Stimulated activated naive B cell treated with anti-CD40 and anti-IgM and Interleukin-4, amounts not matched to agents 10 μg/mL and 1 μg/mL and 100 μg/mL, for 72 hours (primary cell): ENCODE results near the gene CLCN6.

Source experiments
- ATAC-seq, 2 donors: fragments of 150-1000 bp; cut with Tn5 transposase; replicated peaks; 2 replicates each; pipeline ENCODE4 v1.10.0; 2021; ENCODE audit warnings: moderate library complexity in 1 of 2
- DNase-seq: peaks from one replicate; pipeline ENCODE4 v3.0.0; 2021
- H3K27ac Mint-ChIP-seq: one replicate; pipeline ENCODE4 v1.8.0; 2022; ENCODE audit warnings: mild to moderate bottlenecking, mixed read lengths
- H3K27me3 Mint-ChIP-seq, 2 donors: one replicate each; pipeline ENCODE4 v1.8.0; 2022; ENCODE audit warnings: mixed read lengths in 2 of 2
- H3K36me3 Mint-ChIP-seq, 2 donors: one replicate each; pipeline ENCODE4 v1.8.0; 2022; ENCODE audit warnings: mixed read lengths in 2 of 2, mild to moderate bottlenecking in 1 of 2
- H3K4me1 Mint-ChIP-seq, 2 donors: one replicate each; pipeline ENCODE4 v1.8.0; 2022; ENCODE audit warnings: mixed read lengths in 2 of 2, mild to moderate bottlenecking in 1 of 2
- H3K4me3 Mint-ChIP-seq, 2 donors: one replicate each; pipeline ENCODE4 v1.8.0; 2022; ENCODE audit warnings: mild to moderate bottlenecking in 2 of 2, mixed read lengths in 2 of 2, moderate library complexity in 1 of 2
- H3K9me3 Mint-ChIP-seq, 2 donors: one replicate each; pipeline ENCODE4 v1.8.0; 2022; ENCODE audit warnings: mixed read lengths in 2 of 2, mild to moderate bottlenecking in 1 of 2

CLCN6 gene

DNA sequence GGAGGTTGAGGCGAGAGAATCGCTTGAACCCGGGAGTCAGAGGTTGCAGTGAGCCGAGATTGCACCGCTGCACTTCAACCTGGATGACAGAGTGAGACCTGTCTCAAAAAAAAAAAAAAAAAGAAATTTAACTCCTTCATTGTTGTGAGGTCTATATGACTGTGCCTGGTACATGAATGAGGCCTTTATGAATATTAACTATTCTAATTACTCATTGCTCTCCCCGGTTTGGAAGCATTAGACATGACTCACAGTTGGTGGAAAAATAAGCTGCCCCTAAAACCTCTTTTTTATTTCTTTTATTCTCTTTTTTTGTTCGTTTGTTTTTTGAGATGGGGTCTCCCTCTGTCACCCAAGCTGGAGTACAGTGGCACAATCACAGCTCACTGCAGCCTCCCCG lies 49.4 kb downstream of the CLCN6 start:
- Mint-ChIP-seq H3K9me3 (no peaks in the 10 kb centered on the region), H3K27ac (no peak overlapping the region), H3K36me3 (peaks cover 2 to 7% of the 10 kb centered on the region in 2 donors), H3K4me3 (no peak overlapping the region), H3K4me1 (peaks cover 5 to 13% of the 10 kb centered on the region in 2 donors), H3K27me3 (peaks cover 27 to 35% of the 10 kb centered on the region in 2 donors)
- no peak for DNase-seq
- peak in 1 of 2 donors; percentile 46 for ATAC-seq

DNA sequence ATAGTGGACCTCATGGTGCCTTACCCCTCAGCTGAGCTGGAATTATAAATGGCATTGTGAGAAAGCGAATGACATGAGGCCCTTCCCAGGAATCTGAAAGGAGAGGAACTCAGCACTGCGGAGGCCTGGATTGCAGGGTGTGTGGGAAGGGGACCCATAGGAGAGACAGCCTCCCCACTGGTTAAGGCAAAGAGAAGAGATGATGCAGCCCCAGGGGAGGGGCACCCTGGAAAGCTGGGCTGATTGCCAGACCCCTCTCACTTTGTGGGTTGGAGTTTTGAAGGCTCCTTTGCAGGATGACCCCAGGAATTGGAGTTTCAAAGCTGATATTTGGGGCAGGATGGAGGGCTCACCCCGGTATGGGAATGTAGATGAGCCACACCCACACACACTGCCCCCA lies 50.7 kb downstream of the CLCN6 start:
- Mint-ChIP-seq H3K4me3 (no peak overlapping the region), H3K27me3 (peaks cover 37 to 46% of the 10 kb centered on the region in 2 donors)

DNA sequence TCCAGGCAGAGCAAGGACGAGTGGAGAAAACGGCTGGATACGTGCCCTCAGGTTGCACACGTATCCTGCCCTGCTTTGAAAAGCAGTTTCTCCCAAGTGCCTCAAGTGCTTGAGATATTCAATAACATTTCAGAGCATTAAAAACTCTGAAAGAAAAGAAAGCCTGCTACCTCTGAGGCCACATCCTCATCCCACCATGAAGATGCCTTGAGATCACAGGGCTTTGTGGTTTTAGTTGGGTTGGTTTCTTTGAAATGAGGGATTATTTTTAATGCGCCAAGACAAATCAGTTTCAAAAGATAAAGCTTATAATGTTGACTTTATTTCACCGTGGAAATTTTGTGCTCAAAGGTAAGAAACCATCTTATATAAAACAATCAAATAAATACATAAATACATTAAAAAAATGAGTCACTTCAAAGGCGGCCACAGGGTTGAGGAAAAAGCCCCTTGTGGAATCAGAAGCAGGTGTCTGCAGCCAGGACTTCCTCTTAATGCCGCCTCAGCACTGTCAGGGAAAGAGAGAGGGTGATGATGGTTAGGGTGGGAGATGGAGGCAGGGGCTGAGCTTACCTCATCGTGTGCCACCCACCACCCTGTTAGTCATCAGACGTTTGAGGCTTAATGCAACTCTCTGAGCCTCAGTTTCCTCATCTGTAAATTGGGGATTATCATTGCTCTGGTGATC lies 51.3 kb downstream of the CLCN6 start:
- Mint-ChIP-seq H3K27ac (no peak overlapping the region), H3K4me3 (no peak overlapping the region), H3K9me3 (no peaks in the 10 kb centered on the region), H3K36me3 (no peaks in the 10 kb centered on the region), H3K27me3 (peaks cover 41 to 52% of the 10 kb centered on the region in 2 donors), H3K4me1 (peaks cover 0 to 6% of the 10 kb centered on the region in 2 donors)
- DNase-seq (no peak), ATAC-seq (peak; percentile 53 to 67)

More for the DNA sequence above, 50.7 kb downstream of the CLCN6 start:
- ATAC-seq (no peak), DNase-seq (no peak)
- H3K4me1 Mint-ChIP-seq = peaks cover 0 to 7% of the 10 kb centered on the region in 2 donors
- no peak overlapping the region for H3K27ac Mint-ChIP-seq
- H3K9me3 Mint-ChIP-seq = no peaks in the 10 kb centered on the region
- peaks cover 0 to under 1% of the 10 kb centered on the region in 2 donors for H3K36me3 Mint-ChIP-seq

DNA sequence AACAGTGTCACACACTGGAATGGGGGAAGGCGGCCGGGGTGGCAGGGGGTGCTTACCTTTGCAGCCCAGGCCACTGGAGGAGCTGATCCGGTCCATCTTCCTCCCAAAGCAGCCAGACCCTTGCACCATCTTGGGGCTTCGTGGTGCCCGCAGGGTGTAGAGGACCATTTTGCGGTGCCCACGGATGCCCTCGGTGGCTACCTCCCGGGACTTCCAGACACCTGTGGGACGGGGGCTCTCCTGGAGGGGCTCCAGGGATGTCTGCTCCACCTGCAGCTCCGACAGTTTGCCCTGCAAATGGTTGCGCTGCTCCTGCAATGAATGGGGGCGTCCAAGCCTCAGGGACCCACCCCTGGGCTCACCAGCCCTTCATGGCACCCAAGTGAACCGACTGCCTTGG lies 52.2 kb downstream of the CLCN6 start:
- H3K27ac Mint-ChIP-seq = no peak overlapping the region
- no peak overlapping the region for H3K4me3 Mint-ChIP-seq
- ATAC-seq (no peak), DNase-seq (no peak)
- peaks cover 0 to 6% of the 10 kb centered on the region in 2 donors for H3K4me1 Mint-ChIP-seq
- H3K36me3 Mint-ChIP-seq = no peaks in the 10 kb centered on the region
- H3K9me3 Mint-ChIP-seq = no peaks in the 10 kb centered on the region
- peaks cover 46 to 58% of the 10 kb centered on the region in 2 donors for H3K27me3 Mint-ChIP-seq

DNA sequence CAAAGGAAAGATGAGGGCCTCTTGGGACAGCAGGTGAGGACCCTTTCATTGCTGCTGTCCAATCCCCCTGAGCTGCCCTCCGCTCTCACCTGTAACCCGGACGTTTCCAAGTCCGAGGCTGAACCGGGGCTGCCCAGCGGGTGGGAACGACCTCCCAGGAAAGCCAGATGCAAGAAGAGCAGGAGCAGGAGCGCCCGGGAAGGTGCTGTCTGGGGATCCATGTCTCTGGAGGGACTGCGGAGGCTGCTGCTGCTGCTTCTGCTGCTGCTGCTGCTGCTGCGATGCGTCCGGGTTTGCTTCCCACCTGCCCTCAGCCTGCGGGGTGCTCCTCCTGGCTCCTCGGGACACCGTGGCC lies 52.6 kb downstream of the CLCN6 start, which contains the start of gene NPPB:
Gene NPPB, minus strand, starts transcription at position 333 of the 355 bp plus-strand sequence. Its CDS starts 112 bp downstream, at position 221.
- no peaks in the 10 kb centered on the region for H3K36me3 Mint-ChIP-seq
- DNase-seq (no peak), ATAC-seq (no peak)
- no peak within 1 kb of the TSS for H3K4me3 Mint-ChIP-seq
- peaks cover 0 to 6% of the 10 kb centered on the region in 2 donors for H3K4me1 Mint-ChIP-seq
- H3K27me3 Mint-ChIP-seq = peaks cover 43 to 58% of the 10 kb centered on the region in 2 donors
- H3K27ac Mint-ChIP-seq = no peak within 1 kb of the TSS
- H3K9me3 Mint-ChIP-seq = no peaks in the 10 kb centered on the region

DNA sequence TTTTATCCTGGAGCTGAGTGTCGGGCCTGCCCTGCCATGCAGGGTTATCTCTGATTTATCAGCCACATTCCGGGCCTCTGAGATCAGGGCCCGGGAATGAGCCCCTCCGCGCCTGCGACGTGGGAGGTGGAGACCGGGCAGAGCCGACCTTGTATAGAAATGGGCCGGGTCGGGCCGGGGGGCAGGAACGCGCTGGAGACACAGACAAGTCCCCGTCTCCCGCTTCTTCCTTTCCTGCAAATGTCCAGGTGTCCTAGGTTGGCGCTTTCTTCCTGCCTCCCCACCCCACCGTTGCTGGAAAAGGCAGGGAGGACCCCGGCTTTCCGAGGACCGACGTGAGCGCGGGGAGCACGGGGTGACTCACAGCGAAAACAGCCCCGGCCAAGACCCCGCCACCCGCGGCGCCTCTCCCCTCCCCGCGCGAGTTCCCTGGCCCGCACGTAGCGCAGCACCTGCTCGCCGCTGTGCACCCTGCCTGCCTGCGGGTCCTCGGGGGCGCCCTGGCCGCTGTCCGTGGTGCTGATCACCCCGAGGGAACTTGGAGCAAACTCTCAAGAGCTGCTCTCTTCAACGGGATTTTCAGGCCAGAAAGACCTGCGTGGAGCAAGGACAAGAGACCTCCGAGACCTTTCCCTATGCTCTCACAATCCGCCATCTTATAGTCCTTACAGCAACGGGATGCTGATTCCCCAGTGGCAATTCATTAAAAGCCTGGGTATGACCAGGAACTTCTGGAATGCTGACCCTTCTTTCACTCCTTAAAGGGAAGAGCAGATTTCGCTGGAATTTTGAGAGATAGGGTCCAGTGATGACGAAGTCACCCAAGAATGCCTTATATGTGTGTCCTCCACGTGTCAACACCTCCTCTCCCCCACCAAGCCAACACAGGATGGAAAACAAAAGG lies 53.2 kb downstream of the CLCN6 start:
- Mint-ChIP-seq H3K4me1 (peaks cover 0 to 6% of the 10 kb centered on the region in 2 donors), H3K4me3 (no peak overlapping the region), H3K9me3 (no peaks in the 10 kb centered on the region), H3K27ac (no peak overlapping the region), H3K27me3 (peaks cover 42 to 58% of the 10 kb centered on the region in 2 donors), H3K36me3 (no peaks in the 10 kb centered on the region)
- DNase-seq (peak; percentile 33), ATAC-seq (peak; percentile 67 to 81)

DNA sequence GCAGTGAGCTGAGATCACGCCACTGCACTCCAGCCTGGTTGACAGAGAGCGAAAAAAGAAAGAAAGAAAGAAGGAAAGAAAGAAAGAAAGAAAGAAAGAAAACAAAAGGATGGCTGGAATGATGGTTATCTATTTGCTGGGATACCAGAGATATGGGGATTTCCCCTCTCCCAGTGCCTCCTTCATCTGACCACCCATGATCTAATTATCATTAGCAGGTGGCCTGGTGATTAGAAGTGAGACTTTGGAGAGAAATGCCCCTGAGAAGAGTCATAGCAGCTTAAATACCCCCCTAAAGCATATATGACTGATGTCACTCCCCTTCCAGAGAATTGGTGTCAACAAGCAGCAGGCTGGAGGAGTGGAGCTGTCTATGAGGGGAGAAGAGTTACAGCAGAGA lies 54.1 kb downstream of the CLCN6 start:
- no peak overlapping the region for H3K27ac Mint-ChIP-seq
- peaks cover 0 to 6% of the 10 kb centered on the region in 2 donors for H3K4me1 Mint-ChIP-seq
- H3K27me3 Mint-ChIP-seq = peaks cover 47 to 64% of the 10 kb centered on the region in 2 donors
- no peaks in the 10 kb centered on the region for H3K36me3 Mint-ChIP-seq
- H3K4me3 Mint-ChIP-seq = no peak overlapping the region
- H3K9me3 Mint-ChIP-seq = no peaks in the 10 kb centered on the region
- DNase-seq (no peak), ATAC-seq (no peak)

DNA sequence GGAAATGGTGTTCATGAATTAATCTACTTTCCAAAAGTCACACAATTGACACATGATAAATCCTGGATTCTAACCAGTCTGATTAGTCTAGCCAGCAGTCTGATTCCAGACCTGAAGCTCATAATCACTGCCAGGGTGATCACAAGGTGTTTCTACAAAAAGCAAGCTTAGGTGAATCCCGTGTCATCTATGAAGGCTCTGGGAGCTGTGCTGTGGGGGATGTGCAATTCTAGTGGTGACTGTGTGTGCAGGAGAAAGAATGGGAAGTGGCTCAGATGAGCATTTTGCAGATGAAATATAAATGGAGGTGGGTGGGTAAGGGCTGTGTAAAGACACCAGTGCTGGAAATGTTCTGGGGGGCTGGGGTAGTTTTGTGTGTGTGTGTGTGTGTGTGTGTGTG lies 54.6 kb downstream of the CLCN6 start:
- no peaks in the 10 kb centered on the region for H3K9me3 Mint-ChIP-seq
- peaks cover 0 to 6% of the 10 kb centered on the region in 2 donors for H3K4me1 Mint-ChIP-seq
- no peak for ATAC-seq
- H3K4me3 Mint-ChIP-seq = no peak overlapping the region
- no peaks in the 10 kb centered on the region for H3K36me3 Mint-ChIP-seq
- peaks cover 47 to 64% of the 10 kb centered on the region in 2 donors for H3K27me3 Mint-ChIP-seq
- H3K27ac Mint-ChIP-seq = no peak overlapping the region
- no peak for DNase-seq

DNA sequence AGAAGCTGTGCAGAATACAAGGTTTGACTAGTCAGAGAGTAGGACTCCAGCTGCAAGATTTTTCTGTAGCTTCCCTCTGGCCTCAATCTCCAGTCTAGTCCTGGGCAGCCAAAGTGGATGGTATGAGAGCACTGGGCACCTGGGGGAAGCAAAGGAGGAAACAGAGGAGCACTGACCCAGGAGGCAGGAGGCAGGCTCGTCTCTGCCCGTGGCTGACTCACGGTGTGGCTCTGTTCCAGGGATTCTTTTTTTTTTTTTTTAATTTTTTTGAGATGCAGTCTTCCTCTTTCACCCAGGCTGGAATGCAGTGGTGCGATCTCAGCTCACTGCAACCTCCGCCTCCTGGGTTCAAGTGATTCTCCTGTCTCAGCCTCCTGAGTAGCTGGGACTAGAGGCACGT lies 56.9 kb downstream of the CLCN6 start:
- ATAC-seq (no peak), DNase-seq (no peak)
- Mint-ChIP-seq H3K4me3 (no peak overlapping the region), H3K9me3 (no peaks in the 10 kb centered on the region), H3K27me3 (peaks cover 40 to 55% of the 10 kb centered on the region in 2 donors), H3K4me1 (no peaks in the 10 kb centered on the region), H3K36me3 (no peaks in the 10 kb centered on the region), H3K27ac (no peak overlapping the region)

DNA sequence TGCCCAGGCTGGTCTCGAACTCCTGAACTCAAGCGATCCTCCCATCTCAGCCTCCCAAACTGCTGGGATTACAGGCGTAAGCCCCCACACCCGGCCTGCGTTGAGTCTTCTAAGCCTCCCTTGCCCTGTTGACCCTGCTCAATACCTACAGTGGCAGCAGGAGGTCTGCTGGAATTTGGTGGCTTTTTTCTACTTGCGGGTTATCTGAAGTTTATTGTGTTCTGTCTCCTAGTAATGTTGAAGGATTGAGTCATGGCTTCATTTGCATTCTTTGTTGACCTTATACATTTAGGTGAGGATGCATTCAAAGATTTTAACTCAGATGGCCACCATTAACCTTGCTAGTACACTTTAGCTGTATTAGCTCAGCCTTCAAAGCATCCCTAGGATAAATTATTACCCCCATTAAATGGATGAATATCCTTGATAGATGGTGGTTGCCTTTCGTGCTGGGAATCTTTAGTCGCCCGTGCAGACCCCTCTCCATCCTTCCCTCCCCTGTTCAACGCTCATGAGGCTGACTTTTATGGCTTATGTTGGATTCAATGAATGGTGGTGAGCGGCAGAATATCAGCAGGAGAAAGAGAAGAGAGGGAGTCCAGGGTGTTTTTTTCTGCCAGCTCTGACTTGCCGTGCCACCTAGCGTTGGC lies 62.5 kb downstream of the CLCN6 start:
- H3K27ac Mint-ChIP-seq = no peak overlapping the region
- no peaks in the 10 kb centered on the region for H3K9me3 Mint-ChIP-seq
- DNase-seq (no peak), ATAC-seq (no peak)
- H3K27me3 Mint-ChIP-seq = peaks cover 5 to 22% of the 10 kb centered on the region in 2 donors
- H3K4me1 Mint-ChIP-seq = no peaks in the 10 kb centered on the region
- H3K36me3 Mint-ChIP-seq = no peaks in the 10 kb centered on the region
- no peak overlapping the region for H3K4me3 Mint-ChIP-seq

DNA sequence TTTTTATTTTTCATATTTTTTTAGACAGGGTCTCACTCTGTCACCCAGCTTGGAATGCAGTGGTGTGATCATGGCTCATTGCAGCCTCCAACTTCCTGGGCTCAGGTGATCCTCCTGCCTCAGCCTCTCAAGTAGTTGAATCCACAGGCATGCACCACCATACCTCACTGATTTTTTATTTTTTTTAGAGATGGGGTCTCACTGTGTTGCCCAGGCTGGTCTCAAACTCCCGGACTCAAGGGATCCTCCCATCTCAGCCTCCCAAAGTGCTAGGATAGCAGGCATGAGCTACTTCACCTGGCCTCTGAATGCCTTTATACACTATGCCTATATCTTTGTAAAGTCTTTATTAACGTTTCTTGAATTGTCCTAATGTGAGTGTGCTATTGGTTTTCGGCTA lies 63.1 kb downstream of the CLCN6 start:
- Mint-ChIP-seq H3K4me1 (no peaks in the 10 kb centered on the region), H3K36me3 (no peaks in the 10 kb centered on the region), H3K4me3 (no peak overlapping the region), H3K9me3 (no peaks in the 10 kb centered on the region), H3K27ac (no peak overlapping the region), H3K27me3 (peaks cover 5 to 26% of the 10 kb centered on the region in 2 donors)
- ATAC-seq (no peak), DNase-seq (no peak)

DNA sequence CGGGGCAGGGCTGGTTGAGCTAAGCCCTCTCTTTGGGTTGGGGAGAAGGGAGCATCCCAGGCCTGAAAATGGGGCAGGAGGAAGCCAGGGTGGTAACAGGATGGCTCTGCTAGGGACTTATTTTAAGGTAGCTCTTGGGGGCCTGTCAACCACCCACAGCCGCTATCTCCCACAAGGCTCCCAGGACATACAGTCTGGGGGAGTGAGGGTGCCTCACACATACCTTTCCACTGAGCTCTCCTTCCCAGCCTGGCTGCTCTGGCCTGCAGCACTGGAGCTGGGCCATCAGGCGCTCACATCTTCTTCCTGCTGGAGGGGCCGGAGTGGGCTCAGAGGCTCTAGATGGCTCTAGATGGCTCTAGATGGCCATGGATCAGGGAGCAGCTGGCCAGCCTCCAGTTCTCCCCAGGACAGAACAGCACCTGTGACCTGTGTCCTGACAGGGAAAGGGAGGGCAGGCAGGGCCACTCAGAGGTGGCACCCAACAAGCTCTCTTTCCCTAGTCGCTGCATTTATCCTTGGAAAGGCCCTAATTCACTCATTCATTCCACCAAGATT lies 63.7 kb downstream of the CLCN6 start:
- ATAC-seq (no peak), DNase-seq (no peak)
- Mint-ChIP-seq H3K27me3 (peaks cover 2 to 29% of the 10 kb centered on the region in 2 donors), H3K4me1 (no peaks in the 10 kb centered on the region), H3K9me3 (no peaks in the 10 kb centered on the region), H3K27ac (no peak overlapping the region), H3K4me3 (no peak overlapping the region), H3K36me3 (no peaks in the 10 kb centered on the region)

DNA sequence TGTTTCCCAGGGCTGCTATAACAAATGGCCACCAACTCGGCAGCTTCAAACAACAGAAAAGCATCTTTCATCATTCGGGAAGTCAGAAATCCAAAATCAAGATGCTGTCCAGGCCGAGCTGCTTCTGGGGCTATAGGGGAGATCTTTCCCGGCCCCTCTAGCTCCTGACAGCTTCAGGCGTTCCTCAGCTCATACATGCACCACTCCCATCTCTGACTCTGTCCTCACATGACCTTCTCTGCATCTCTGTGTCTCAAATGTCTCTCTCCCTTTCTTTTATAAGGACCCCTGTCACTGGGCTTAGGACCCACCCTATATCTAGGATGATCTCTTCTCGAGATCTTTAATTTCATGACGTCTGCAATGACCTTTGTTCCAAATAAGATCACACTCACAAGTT lies 66.6 kb downstream of the CLCN6 start:
- Mint-ChIP-seq H3K27me3 (peaks cover 11 to 42% of the 10 kb centered on the region in 2 donors), H3K4me1 (no peaks in the 10 kb centered on the region), H3K9me3 (no peaks in the 10 kb centered on the region), H3K4me3 (no peak overlapping the region), H3K27ac (no peak overlapping the region), H3K36me3 (no peaks in the 10 kb centered on the region)
- ATAC-seq (no peak), DNase-seq (no peak)
